Measurements from ENCODE around the gene OR13J1.

Gene OR13J1

DNA sequence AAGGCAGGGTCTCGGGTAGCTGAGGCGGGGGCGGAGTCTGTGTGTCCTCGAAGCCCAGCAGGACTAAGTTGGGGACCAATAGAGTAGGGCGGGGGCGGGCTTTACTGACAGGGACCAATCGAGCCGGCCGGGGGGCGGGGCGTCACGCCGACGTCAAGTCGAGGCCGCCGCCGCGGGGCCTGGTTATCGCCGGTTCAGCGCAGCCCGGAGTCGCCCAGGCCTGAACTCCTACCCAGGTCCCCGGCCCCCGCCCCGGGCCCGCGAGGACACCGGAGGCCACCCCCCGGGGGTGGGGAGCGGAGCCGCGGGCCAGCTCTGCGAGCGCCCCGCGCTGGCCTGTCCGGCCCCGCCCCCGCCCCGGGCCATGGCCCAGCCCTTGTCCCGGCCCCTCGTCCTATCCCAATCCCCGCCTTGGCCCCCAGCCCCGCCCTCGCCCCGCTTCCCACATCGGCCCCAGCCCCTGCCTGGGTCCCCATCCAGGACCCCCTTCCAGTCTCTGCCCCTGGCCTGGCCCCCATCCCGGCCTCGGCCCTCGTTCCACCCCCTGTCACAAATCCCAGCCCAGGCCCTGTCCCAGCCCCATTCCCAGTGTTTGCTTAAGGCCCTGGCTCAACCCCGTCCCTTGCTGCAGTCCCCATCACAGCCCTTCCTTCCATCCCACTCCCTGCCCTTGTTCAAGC is 41.0 kb downstream of the OR13J1 start, which contains the start of gene TMEM8B:
Gene TMEM8B (plus strand): TSS at position 145 of the 680 bp plus-strand sequence. CDS start 220 bp downstream, at position 365.
- peak; percentile 75 for DNase-seq

DNA sequence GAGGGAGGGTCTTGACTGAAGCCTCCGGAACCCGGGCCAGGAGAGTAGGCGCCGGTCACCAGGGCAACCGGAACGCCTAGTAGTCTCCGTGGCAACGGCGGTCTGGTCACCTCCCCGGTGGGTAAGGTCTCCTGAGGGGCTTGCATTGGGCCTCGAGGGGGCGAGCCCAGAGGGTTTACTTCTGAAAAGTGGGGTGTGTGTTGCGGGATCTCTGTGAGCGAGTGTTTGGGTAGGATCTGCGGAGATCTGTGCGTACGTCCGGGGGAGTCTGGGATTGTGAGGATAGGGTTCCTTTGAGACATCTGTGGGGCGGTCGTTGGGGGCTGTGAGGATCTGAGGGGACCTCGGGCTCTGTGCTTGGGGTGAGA is 41.5 kb downstream of the OR13J1 start, which contains the start of gene FAM221B:
Gene FAM221B (minus strand): TSS at position 17 of the 368 bp plus-strand sequence. CDS start 2,571 bp downstream, outside the sequence.
- DNase-seq, result no peak

- no peak for DNase-seq
Observed at GRCh38 chr9:35827486-35827885, 42.7 kb downstream of the OR13J1 start.

DNA sequence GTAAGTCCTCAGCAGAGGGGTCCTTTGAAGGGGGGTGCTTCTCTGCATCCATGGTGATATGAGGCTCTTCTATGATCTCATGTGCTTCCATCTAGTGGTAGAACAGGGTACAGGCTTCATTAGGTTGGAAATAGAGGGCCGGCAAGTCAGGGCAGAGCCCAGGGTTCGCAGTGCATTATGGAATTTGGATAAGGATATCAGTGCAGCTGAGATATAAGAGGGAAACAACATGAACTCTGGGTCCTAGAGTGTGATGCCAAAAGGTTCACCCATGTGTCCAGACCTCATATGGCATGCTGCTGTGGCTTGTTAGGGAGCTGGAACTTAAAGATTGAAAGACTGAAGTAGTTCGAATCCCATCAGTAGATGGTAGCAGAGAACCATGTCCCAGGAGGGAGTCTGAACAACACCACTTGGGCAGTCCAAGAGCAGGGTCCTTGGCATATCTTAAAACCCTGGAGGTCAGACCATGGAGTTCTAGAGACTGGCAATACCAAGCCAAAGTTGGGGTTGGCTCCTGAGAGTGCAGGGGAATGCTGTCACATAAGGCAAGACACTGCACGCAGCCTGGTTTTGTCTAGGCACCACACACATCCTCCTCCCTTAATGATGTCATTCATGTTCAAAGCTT is 44.0 kb downstream of the OR13J1 start:
- peak; percentile 48 for DNase-seq

GRCh38 chr9:35822926-35823325 is 47.3 kb downstream of the OR13J1 start:
- no peak for DNase-seq

- DNase-seq, result no peak
Observed at GRCh38 chr9:35820076-35820475, 50.1 kb downstream of the OR13J1 start.
